Lower leg skin (tissue), 4 donors: ENCODE data around the gene AP2A1. TPM values are rescaled to one million over a fixed set of nuclear protein-coding genes. Genes with fewer than 3 reads are reported as not detected.

Experiments used
- DNase-seq, 2 donors: peaks; one replicate each; pipeline ENCODE4 v3.0.0-alpha.2; 2019; ENCODE audit warnings: low spot score in 2 of 2
- H3K4me3 ChIP-seq: fragments of 200-600 bp; sonication (generic); 2 replicates; pipeline ENCODE4 v1.5.1; 2017; ENCODE audit warnings: mild to moderate bottlenecking, low read depth; ENCODE audit not compliant: poor library complexity, severe bottlenecking
- POLR2A ChIP-seq, 2 donors: fragments of 450-650 bp; IDR thresholded peaks; one replicate each; pipeline ENCODE4 v1.6.1; 2016 to 2017; ENCODE audit warnings: antibody characterized with exemption in 2 of 2, mild to moderate bottlenecking in 1 of 2, moderate library complexity in 1 of 2
- WGBS, 2 donors: methylation state at CpG; one replicate each; pipeline ENCODE4 v1.1.5; 2018; 5-methylcytosine and 5-hydroxymethylcytosine counted together
- intact Hi-C: fragments of 100-400 bp; cut with DNase I; formaldehyde crosslinking; loops from one replicate; pipeline ENCODE4 v1.15.0; 2023; ENCODE audit warnings: low total_unique reads
- total RNA-seq, 4 donors: library from RNA; depleted of rRNA; stranded (reverse); fragments of >200 nt; gene quantifications; one replicate each; pipeline ENCODE4 v1.1.0, GENCODE V29; 2016
- TF ChIP-seq, protein P1 (sequence below), 3 donors: fragments of 450-650 bp; IDR thresholded peaks; one replicate each; pipeline ENCODE4 v1.5.1; 2016; ENCODE audit warnings: antibody characterized with exemption in 3 of 3, mild to moderate bottlenecking in 3 of 3, moderate library complexity in 2 of 3

The AP2A1 gene
- total RNA-seq, 4 donors from 2014 or later, result 112 to 123 (median 116) TPM

DNA sequence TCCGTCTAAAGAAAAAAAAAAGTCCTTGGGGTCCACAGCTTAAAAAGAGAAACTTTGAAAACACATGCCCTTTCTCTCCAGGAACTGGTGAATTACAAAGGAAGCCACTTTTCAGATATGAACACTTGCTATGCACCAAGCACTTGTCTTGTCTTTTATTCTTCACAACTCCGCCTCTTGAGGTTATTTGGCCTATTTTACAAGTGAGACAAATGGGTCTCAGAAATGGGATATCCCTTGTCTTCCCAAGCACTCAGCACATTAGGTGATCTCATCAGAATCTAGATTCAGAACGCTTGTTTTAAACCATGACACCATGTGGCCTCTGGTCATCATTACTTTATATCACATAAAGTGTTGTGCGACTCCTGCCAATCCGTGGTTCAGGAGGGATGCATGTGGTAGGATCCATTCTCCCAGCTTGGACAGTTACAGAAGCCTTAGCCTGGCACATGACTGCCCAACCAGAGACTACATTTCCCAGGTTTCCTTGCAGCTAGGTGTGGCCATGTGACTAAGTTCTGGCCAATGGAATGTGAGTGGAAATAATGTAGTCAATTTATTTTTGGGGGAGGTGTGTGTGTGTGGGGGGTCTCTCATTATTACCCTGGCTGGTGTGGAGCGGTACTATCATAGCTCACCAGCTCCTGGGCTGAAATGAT lies 17.6 kb upstream of the AP2A1 start:
- intact Hi-C loops, result no loop called here
- no peak for DNase-seq
- WGBS, 2 donors, result 72 to 85% methylated on average over 6 of the region's 6 CpGs
- TF ChIP-seq, protein P1, sequence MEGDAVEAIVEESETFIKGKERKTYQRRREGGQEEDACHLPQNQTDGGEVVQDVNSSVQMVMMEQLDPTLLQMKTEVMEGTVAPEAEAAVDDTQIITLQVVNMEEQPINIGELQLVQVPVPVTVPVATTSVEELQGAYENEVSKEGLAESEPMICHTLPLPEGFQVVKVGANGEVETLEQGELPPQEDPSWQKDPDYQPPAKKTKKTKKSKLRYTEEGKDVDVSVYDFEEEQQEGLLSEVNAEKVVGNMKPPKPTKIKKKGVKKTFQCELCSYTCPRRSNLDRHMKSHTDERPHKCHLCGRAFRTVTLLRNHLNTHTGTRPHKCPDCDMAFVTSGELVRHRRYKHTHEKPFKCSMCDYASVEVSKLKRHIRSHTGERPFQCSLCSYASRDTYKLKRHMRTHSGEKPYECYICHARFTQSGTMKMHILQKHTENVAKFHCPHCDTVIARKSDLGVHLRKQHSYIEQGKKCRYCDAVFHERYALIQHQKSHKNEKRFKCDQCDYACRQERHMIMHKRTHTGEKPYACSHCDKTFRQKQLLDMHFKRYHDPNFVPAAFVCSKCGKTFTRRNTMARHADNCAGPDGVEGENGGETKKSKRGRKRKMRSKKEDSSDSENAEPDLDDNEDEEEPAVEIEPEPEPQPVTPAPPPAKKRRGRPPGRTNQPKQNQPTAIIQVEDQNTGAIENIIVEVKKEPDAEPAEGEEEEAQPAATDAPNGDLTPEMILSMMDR (IDR thresholded peaks at IDR 0.05), result no peak
- no peak for TF ChIP-seq POLR2A (IDR thresholded peaks at IDR 0.05)
- no peak overlapping the region for H3K4me3 ChIP-seq

DNA sequence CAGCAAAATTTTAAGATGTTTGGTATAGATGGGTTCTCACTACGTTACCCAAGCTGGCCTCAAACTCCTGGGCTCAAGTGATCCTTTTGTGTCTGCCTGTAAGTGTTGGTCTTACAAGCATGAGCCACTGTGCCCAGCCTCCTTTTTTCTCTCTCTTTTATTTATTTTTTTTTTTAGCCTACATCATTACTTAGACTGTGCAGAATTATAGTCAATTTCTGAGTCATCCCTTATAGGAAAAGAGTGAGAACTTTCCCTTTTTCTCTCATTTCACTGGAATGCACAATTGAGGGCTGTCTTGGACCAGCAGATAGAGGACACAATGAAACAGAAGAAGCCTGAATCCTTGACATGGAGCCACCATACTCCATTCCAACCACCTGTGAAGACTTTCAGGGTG lies 17.0 kb upstream of the AP2A1 start:
- WGBS, 2 donors, result 59 to 88% methylated on average over 1 of the region's 1 CpG
- no peak for TF ChIP-seq POLR2A (IDR thresholded peaks at IDR 0.05)
- TF ChIP-seq, protein P1 (IDR thresholded peaks at IDR 0.05), result no peak
- DNase-seq, result no peak
- H3K4me3 ChIP-seq, result no peak overlapping the region
- intact Hi-C loops, result no loop called here

DNA sequence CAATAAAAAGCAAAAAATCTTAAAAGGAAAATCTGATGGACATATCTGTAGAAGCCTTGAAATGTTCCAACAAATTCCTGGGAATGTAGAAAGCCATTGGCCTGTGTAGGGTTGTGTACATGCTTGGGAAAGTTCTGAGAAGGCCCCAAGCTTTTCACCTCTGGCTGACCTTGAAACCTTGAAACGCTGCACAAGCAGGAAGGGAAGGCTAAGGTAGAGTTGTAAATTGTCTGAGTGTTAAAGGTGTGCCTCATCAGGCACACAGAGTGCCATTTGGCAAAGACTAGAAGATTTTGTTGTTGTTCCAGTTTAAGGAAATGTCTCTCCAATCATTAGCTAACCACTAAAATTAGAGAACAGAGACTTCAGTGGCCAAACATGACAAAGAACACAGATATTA lies 14.1 kb upstream of the AP2A1 start:
- DNase-seq, result no peak
- WGBS, 2 donors, result 56 to 68% methylated on average over 1 of the region's 1 CpG
- no peak for TF ChIP-seq POLR2A (IDR thresholded peaks at IDR 0.05)
- TF ChIP-seq, protein P1 (IDR thresholded peaks at IDR 0.05), result no peak
- intact Hi-C loops, result no loop called here
- no peak overlapping the region for H3K4me3 ChIP-seq

DNA sequence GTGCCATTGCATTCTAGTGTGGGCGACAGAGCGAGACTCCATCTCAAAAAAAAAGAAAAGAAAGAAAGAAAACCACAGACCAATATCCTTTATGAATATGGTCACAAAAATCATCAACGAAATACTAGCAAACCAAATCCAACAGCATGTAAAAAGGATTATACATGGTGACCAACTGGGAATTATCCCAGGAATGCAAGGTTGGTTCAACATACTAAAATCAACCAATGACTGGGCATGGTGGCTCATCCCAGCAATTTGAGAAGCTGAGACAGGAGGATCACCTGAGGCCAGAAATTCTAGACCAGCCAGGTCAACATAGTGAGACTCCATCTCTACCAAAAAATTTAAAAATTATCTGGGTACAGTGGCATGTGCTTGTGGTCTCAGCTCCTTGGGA lies 10.8 kb upstream of the AP2A1 start:
- TF ChIP-seq, protein P1 (IDR thresholded peaks at IDR 0.05), result no peak
- no peak for TF ChIP-seq POLR2A (IDR thresholded peaks at IDR 0.05)
- intact Hi-C loops, result no loop called here
- no peak overlapping the region for H3K4me3 ChIP-seq
- WGBS, 2 donors, result 97 to 100% methylated on average over 3 of the region's 3 CpGs
- DNase-seq, result no peak

DNA sequence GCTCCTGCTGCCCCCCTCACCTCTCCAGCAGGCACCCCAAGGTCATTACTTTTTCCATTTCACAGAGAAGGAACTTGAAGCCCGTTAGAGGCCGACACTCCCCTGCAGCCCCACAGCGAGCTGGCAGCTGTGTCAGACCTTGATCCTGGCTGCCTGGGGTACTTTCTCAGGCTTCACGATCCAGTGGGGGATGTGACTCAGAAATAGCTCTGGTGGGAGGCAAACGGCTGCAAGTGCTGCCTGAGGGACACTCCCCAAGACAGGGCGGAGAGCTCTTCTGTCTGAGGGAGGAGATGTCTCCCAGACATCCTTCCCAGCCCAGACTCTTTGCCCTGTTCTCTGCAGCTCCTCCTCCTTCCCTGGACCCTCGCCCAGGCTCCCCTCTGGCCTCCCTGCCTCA lies 8.5 kb upstream of the AP2A1 start:
- no peak for DNase-seq
- WGBS, 2 donors, result 25 to 31% methylated on average over 7 of the region's 7 CpGs
- TF ChIP-seq, protein P1 (IDR thresholded peaks at IDR 0.05), result no peak
- TF ChIP-seq POLR2A (IDR thresholded peaks at IDR 0.05), result no peak
- intact Hi-C loops, result no loop called here
- no peak overlapping the region for H3K4me3 ChIP-seq

DNA sequence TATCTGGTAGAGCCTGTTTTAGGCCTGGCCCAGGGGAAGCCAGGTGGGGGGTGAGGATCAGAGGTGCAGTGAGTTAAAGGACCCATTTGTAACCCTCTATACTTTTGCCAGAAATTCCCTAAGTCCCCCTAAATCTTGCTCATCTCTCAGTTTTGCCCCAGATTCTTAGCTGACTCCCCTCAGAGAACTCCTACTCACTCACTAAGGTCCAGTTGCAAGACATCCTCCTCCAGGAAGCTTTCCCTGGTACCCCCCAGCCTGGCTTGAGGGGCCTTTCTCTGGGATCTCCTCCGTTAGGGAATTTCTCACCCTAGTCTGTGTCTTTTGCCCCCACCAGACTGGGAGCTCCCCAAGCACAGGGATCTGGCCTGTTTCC lies 5.6 kb upstream of the AP2A1 start:
- DNase-seq, result no peak
- 85 to 100% methylated on average over 1 of the region's 1 CpG for WGBS, 2 donors
- intact Hi-C loops, result no loop called here
- no peak overlapping the region for H3K4me3 ChIP-seq
- TF ChIP-seq, protein P1 (IDR thresholded peaks at IDR 0.05), result no peak
- TF ChIP-seq POLR2A (IDR thresholded peaks at IDR 0.05), result no peak
